OCI-LY3 (cell line): ENCODE data around the gene PROM1.

ENCODE experiments used
- H2AFZ ChIP-seq: fragments of 200-600, 300-600 bp; shearing (Covaris generic); 2 replicates; pipeline ENCODE4 v1.6.0; 2014; ENCODE audit warnings: antibody characterized with exemption, low read depth, low read length
- H3K27ac ChIP-seq: fragments of 200-600, 300-600 bp; sonication (generic); 2 replicates; pipeline ENCODE4 v1.5.1; 2014; ENCODE audit warnings: mild to moderate bottlenecking, low read length, moderate library complexity, mixed read lengths
- H3K27me3 ChIP-seq: fragments of 200-600, 300-600 bp; sonication (generic); 2 replicates; pipeline ENCODE4 v1.6.1; 2014; ENCODE audit warnings: low read depth, low read length, mixed read lengths
- H3K36me3 ChIP-seq: fragments of 200-600, 300-600 bp; sonication (generic); replicated peaks from 2 replicates; pipeline ENCODE3; 2014; ENCODE audit warnings: low read depth, low read length, mixed read lengths
- H3K4me1 ChIP-seq: fragments of 300-600, 200-600 bp; sonication (generic); 2 replicates; pipeline ENCODE4 v1.6.1; 2014; ENCODE audit warnings: low read length, mixed read lengths
- H3K4me2 ChIP-seq: fragments of 200-600, 300-600 bp; sonication (generic); 2 replicates; pipeline ENCODE4 v1.6.1; 2014; ENCODE audit warnings: low read length, mixed read lengths
- H3K4me3 ChIP-seq: fragments of 300-600, 200-600 bp; sonication (generic); 2 replicates; pipeline ENCODE4 v1.5.1; 2014; ENCODE audit warnings: antibody characterized with exemption, mild to moderate bottlenecking, low read length, moderate library complexity
- H3K79me2 ChIP-seq: fragments of 300-600, 200-600 bp; shearing (Covaris generic); 2 replicates; pipeline ENCODE4 v1.6.1; 2014; ENCODE audit warnings: mild to moderate bottlenecking, low read length, mixed read lengths
- H3K9ac ChIP-seq: fragments of 300-600, 200-600 bp; shearing (Covaris generic); 2 replicates; pipeline ENCODE4 v1.6.0; 2014; ENCODE audit warnings: mild to moderate bottlenecking, low read length, moderate library complexity
- H3K9me3 ChIP-seq: fragments of 200-600, 300-600 bp; shearing (Covaris generic); 2 replicates; pipeline ENCODE4 v1.6.1; 2014; ENCODE audit warnings: low read length, mixed read lengths; ENCODE audit not compliant: insufficient read depth
- H4K20me1 ChIP-seq: fragments of 200-600, 300-600 bp; sonication (generic); 2 replicates; pipeline ENCODE4 v1.6.1; 2016; ENCODE audit warnings: low read length, mixed read lengths; ENCODE audit not compliant: insufficient read depth
- EZH2phosphoT487 ChIP-seq: fragments of 200-600 bp; shearing (Covaris generic); IDR thresholded peaks from 2 replicates; pipeline ENCODE4 v1.6.1; 2018; ENCODE audit warnings: antibody characterized with exemption, mixed run types, low read depth
- TF ChIP-seq, protein P1 (sequence below): fragments of 200-600, 300-600 bp; sonication (generic); IDR thresholded peaks from 2 replicates; pipeline ENCODE4 v1.5.1; 2014; ENCODE audit warnings: antibody characterized with exemption, low read length, low read depth

PROM1 gene

DNA sequence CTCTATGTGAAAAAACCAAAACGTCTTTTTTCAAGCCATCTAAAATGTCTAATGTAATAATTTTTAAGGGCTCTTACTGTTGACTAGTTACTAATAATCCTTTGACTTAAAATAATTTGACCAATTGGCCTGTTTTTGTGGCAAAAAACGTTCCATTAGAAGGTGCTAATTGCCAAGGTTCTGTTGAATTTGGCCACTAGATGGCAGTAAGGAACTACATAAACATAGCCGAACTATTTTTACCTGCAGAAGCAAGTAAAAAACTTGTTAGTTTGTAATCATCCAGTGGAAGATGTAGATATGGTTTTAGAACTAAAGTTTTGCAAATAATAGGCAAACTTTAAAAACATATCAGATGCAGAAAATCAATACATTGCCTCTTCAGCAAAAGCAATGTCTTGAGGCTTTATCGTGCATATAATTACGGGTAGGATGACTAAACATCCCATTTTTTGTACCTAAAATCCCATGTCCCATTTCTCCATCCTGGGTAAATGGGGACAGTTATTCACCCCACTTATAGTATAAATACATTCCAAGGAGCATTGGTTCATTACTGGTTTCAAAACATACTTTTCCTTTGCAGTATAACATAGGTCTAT, 57.6 kb downstream of the PROM1 start:
- Histone ChIP-seq H3K9ac (no peak overlapping the region), H2AFZ (no peak overlapping the region), H3K79me2 (no peaks in the 10 kb centered on the region), H3K4me3 (no peak overlapping the region), H4K20me1 (no peaks in the 10 kb centered on the region), H3K4me2 (no peak overlapping the region), H3K27me3 (peaks cover 18% of the 10 kb centered on the region), H3K4me1 (no peaks in the 10 kb centered on the region), H3K9me3 (no peaks in the 10 kb centered on the region), H3K27ac (no peak overlapping the region), H3K36me3 (no peaks in the 10 kb centered on the region)
- TF ChIP-seq EZH2phosphoT487 = no peak
- TF ChIP-seq, protein P1, sequence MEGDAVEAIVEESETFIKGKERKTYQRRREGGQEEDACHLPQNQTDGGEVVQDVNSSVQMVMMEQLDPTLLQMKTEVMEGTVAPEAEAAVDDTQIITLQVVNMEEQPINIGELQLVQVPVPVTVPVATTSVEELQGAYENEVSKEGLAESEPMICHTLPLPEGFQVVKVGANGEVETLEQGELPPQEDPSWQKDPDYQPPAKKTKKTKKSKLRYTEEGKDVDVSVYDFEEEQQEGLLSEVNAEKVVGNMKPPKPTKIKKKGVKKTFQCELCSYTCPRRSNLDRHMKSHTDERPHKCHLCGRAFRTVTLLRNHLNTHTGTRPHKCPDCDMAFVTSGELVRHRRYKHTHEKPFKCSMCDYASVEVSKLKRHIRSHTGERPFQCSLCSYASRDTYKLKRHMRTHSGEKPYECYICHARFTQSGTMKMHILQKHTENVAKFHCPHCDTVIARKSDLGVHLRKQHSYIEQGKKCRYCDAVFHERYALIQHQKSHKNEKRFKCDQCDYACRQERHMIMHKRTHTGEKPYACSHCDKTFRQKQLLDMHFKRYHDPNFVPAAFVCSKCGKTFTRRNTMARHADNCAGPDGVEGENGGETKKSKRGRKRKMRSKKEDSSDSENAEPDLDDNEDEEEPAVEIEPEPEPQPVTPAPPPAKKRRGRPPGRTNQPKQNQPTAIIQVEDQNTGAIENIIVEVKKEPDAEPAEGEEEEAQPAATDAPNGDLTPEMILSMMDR = peak; percentile 93

DNA sequence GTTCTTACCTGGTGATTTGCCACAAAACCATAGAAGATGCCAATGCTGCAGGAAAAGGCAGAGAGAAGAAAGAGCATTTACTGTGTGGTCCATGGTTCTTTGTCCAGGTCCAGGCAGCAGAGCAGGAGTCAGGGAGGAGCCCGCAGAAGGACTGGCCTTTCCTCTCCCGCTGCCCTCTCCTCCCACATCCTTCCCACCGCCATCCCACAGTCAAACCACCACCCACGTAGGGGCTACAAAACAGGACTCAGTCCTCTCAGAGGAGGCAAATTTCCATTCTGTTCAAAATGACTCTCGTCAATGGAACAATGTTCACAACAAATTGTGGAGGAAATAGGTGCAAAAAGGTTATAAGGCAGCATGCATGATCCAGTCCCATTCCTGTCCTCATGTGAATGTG, 58.6 kb downstream of the PROM1 start:
- Histone ChIP-seq H3K4me2 (no peak overlapping the region), H3K27me3 (peaks cover 18% of the 10 kb centered on the region), H3K9me3 (no peaks in the 10 kb centered on the region), H3K9ac (no peak overlapping the region), H2AFZ (no peak overlapping the region), H3K36me3 (no peaks in the 10 kb centered on the region), H3K4me1 (no peaks in the 10 kb centered on the region), H4K20me1 (no peaks in the 10 kb centered on the region), H3K79me2 (no peaks in the 10 kb centered on the region), H3K27ac (no peak overlapping the region), H3K4me3 (no peak overlapping the region)
- TF ChIP-seq EZH2phosphoT487 = no peak
- TF ChIP-seq, protein P1 = no peak

DNA sequence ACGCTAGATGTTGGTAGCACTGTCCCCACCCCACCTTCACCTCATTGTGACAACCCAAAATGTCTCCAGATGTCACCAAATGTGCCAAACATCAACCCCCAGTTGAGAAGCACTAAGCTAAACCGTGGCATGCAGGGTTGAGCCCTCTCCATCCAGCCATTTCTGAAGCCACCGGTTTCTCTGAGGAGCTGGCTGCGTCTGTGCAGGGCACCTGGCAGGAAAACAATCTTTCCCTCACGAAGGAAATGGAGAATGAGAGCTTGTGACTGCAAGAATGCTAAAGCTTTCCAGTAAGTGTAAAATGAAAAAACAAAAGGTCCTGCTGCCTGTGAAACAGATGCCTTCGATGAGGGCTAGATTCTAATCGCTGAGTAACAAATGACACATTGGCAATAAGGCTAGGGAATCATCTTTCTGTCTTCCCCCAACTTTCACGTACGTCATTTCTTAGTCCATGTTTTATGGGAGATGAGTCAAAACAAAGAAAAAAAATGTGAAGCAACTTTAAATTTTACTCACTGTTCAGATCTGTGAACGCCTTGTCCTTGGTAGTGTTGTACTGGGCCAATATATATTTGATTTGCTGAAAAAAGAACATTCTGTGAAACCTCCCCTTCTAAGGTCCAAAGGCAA, 59.9 kb downstream of the PROM1 start:
- H3K9ac ChIP-seq = no peak overlapping the region
- no peak overlapping the region for H2AFZ ChIP-seq
- H4K20me1 ChIP-seq = no peaks in the 10 kb centered on the region
- peaks cover 25% of the 10 kb centered on the region for H3K27me3 ChIP-seq
- no peaks in the 10 kb centered on the region for H3K9me3 ChIP-seq
- no peak overlapping the region for H3K4me2 ChIP-seq
- H3K27ac ChIP-seq = no peak overlapping the region
- no peaks in the 10 kb centered on the region for H3K36me3 ChIP-seq
- H3K4me1 ChIP-seq = no peaks in the 10 kb centered on the region
- H3K79me2 ChIP-seq = no peaks in the 10 kb centered on the region
- H3K4me3 ChIP-seq = no peak overlapping the region
- TF ChIP-seq, protein P1 = no peak
- no peak for TF ChIP-seq EZH2phosphoT487

DNA sequence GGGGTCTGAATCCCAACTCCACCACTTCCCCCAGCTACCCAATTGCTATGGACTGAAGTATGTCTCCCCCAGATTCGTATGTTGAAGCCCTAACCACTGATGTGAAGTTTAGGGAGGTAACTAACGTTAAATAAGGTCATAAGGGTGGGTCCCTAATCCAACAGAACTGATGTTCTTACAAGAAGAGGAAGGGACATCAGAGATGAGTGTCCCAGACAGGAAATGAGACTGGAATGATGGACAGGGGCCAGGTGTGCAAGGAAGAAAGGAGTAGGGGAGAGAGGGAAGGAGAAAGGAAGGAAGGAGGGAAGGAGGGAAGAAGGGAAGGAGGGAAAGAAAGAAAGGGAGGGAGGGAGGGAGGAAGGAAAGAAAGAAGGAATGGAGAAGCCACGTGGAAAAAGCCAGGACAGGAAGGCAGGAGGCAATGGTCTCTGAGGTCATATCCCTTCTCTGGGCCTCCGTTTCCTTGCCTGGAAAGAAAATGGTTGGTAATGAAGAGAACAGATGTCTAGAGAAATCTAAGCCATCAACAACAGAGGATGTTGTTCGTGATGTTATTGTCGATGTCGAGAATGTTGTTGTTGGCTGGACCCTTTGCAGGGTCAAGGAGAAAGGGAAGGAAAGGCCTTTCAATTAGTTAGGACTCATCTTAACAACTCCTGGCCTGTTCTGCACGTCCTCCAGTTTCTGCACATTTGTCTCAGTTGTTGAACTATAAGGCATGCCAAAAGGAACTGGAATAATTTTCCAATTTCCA, 61.8 kb downstream of the PROM1 start:
- Histone ChIP-seq H3K4me2 (no peak overlapping the region), H3K27ac (no peak overlapping the region), H3K27me3 (peaks cover 27% of the 10 kb centered on the region), H3K9me3 (no peaks in the 10 kb centered on the region), H3K9ac (no peak overlapping the region), H4K20me1 (no peaks in the 10 kb centered on the region), H3K79me2 (no peaks in the 10 kb centered on the region), H3K36me3 (no peaks in the 10 kb centered on the region), H3K4me1 (no peaks in the 10 kb centered on the region), H2AFZ (no peak overlapping the region), H3K4me3 (no peak overlapping the region)
- TF ChIP-seq, protein P1 = no peak
- TF ChIP-seq EZH2phosphoT487 = no peak
